Stimulated activated CD8-positive, alpha-beta memory T cell treated with anti-CD3 and anti-CD28 coated beads, Interleukin-15, amount 100 ng/mL, for 24 hours (primary cell): ENCODE results near the gene BPTF.
"Not testable (repeated sequence)": the region's sequence is repeated elsewhere in the genome, so short reads cannot be mapped to it uniquely, and the experiment has no call there.

Source experiments
- DNase-seq: peaks from one replicate; pipeline ENCODE4 v3.0.0-alpha.2; 2020; ENCODE audit warnings: low read depth

BPTF gene

GRCh38 chr17:67833946-67834631 lies 8.8 kb downstream of the BPTF start:
- DNase-seq: no peak

GRCh38 chr17:67834634-67835033 lies 9.3 kb downstream of the BPTF start:
- no peak for DNase-seq

- DNase-seq: no peak
Observed at GRCh38 chr17:67836205-67836987, 11.1 kb downstream of the BPTF start.

GRCh38 chr17:67837965-67838364 lies 12.7 kb downstream of the BPTF start:
- DNase-seq: no peak

GRCh38 chr17:67838538-67838937 lies 13.2 kb downstream of the BPTF start:
- no peak for DNase-seq

- no peak for DNase-seq
Observed at GRCh38 chr17:67841992-67842391, 16.7 kb downstream of the BPTF start.

GRCh38 chr17:67842648-67843047 lies 17.3 kb downstream of the BPTF start:
- no peak for DNase-seq

- DNase-seq: no peak
Observed at GRCh38 chr17:67845374-67845773, 20.1 kb downstream of the BPTF start.

GRCh38 chr17:67848189-67848588 lies 22.9 kb downstream of the BPTF start:
- DNase-seq: not testable (repeated sequence)

- DNase-seq: not testable (repeated sequence)
Observed at GRCh38 chr17:67848846-67849245, 23.5 kb downstream of the BPTF start.

- DNase-seq: no peak
Observed at GRCh38 chr17:67850991-67851631, 25.8 kb downstream of the BPTF start.

- DNase-seq: no peak
Observed at GRCh38 chr17:67853703-67854102, 28.4 kb downstream of the BPTF start.

GRCh38 chr17:67854378-67854777 lies 29.1 kb downstream of the BPTF start:
- no peak for DNase-seq

- DNase-seq: no peak
Observed at GRCh38 chr17:67855504-67856324, 30.4 kb downstream of the BPTF start.

- not testable (repeated sequence) for DNase-seq
Observed at GRCh38 chr17:67856402-67856801, 31.1 kb downstream of the BPTF start.

- no peak for DNase-seq
Observed at GRCh38 chr17:67862614-67863217, 37.4 kb downstream of the BPTF start.

GRCh38 chr17:67863624-67864247 lies 38.4 kb downstream of the BPTF start:
- no peak for DNase-seq

GRCh38 chr17:67865438-67865837 lies 40.1 kb downstream of the BPTF start:
- DNase-seq: no peak

- no peak for DNase-seq
Observed at GRCh38 chr17:67867591-67867990, 42.3 kb downstream of the BPTF start.

- no peak for DNase-seq
Observed at GRCh38 chr17:67868176-67868575, 42.9 kb downstream of the BPTF start.

GRCh38 chr17:67879662-67880061 lies 54.4 kb downstream of the BPTF start:
- no peak for DNase-seq
